K562 (cell line): Measurements from ENCODE around the gene MBP. TPM values are rescaled to one million over a fixed set of nuclear protein-coding genes. Genes with fewer than 3 reads are reported as not detected.

Experiments
- ATAC-seq: fragments of 200-7000 bp; cut with Tn5 transposase; 3 replicates; pipeline ENCODE4 v1.9.1; 2020; ENCODE audit warnings: moderate library complexity
- BruUV-seq: library from RNA; stranded (reverse); fragments of 400-500 nt; replicated peaks from 2 replicates; lab custom pipeline; 2021; lab: Mats Ljungman, UMichigan
- CTCF ChIA-PET: fragments of 300-600 bp; formaldehyde crosslinking; extraction: SDS; loops from one replicate; lab custom pipeline; 2021; ENCODE audit warnings: low intra/inter-chr PET ratio; lab: Yijun Ruan, JAX
- POLR2A ChIA-PET: fragments of 300-600, 350-650 bp; sonication (Branson Sonifier 250); formaldehyde crosslinking; extraction: SDS; loops from one replicate; lab custom pipeline; 2021; ENCODE audit warnings: antibody characterized with exemption, inconsistent platforms; lab: Yijun Ruan, JAX
- DNase-seq, 4 experiments: peaks; one replicate each; pipeline versions ENCODE4 v3.0.0 to v3.0.0-alpha.2; 2011 to 2018; ENCODE audit warnings: low spot score in 3 of 4, mixed read lengths in 3 of 4; ENCODE audit errors: extremely low read depth in 1 of 4
- FAIRE-seq: peaks from 2 replicates; lab custom pipeline; 2011; peaks lifted over from hg19 to GRCh38; lab: Jason Lieb, UNC
- H2AFZ ChIP-seq: 2 replicates; pipeline ENCODE4 v1.6.0; 2011; ENCODE audit warnings: low read depth, low read length, control low read depth, inconsistent platforms
- H3K27ac ChIP-seq: fragments of 200-600 bp; 3 replicates; pipeline ENCODE4 v1.8.0; 2011; ENCODE audit warnings: low read depth, mild to moderate bottlenecking, control low read depth, inconsistent platforms, low read length, moderate library complexity, mixed read lengths; ENCODE audit errors: extremely low read depth
- H3K27me3 ChIP-seq, 2 experiments: fragments of 300-600 bp in 1 of 2; 2 replicates in 1 of 2; 3 replicates in 1 of 2; pipeline versions ENCODE4 v1.6.0 to v1.8.0; 2011; ENCODE audit warnings: inconsistent platforms in 2 of 2, low read length in 2 of 2, mild to moderate bottlenecking in 1 of 2, mixed read lengths in 1 of 2, moderate library complexity in 1 of 2; ENCODE audit not compliant: control insufficient read depth in 2 of 2, insufficient read depth in 2 of 2
- H3K36me3 ChIP-seq: fragments of 300-600 bp; 3 replicates; pipeline ENCODE4 v1.8.0; 2011; ENCODE audit warnings: mild to moderate bottlenecking, low read length, inconsistent platforms; ENCODE audit not compliant: control insufficient read depth, insufficient read depth
- H3K4me1 ChIP-seq, 2 experiments: fragments of 200-600 bp in 1 of 2; replicated peaks in 1 of 2; 2 replicates in 1 of 2; 3 replicates in 1 of 2; pipeline versions ENCODE4 v1.5.1 to v1.8.0; 2011; ENCODE audit warnings: inconsistent platforms in 2 of 2, low read length in 2 of 2, mild to moderate bottlenecking in 1 of 2, mixed read lengths in 1 of 2, moderate library complexity in 1 of 2; ENCODE audit not compliant: control insufficient read depth in 2 of 2, insufficient read depth in 2 of 2
- H3K4me2 ChIP-seq: 2 replicates; pipeline ENCODE4 v1.6.1; 2011; ENCODE audit warnings: low read length, control low read depth, inconsistent platforms, mixed read lengths; ENCODE audit not compliant: insufficient read depth
- H3K4me3 ChIP-seq: fragments of 200-600 bp; sonication (generic), shearing (Covaris generic); 2 replicates; pipeline ENCODE4 v1.5.1; 2016; ENCODE audit warnings: control low read depth, inconsistent platforms
- H3K79me2 ChIP-seq: fragments of 200-600 bp; 3 replicates; pipeline ENCODE4 v1.8.0; 2011; ENCODE audit warnings: low read length, inconsistent platforms; ENCODE audit not compliant: control insufficient read depth, insufficient read depth
- H3K9ac ChIP-seq, 2 experiments: 2 replicates each; pipeline versions ENCODE4 v1.6.0 to v1.6.1; 2011; ENCODE audit warnings: low read depth in 2 of 2, low read length in 2 of 2, control low read depth in 1 of 2, inconsistent platforms in 1 of 2, mild to moderate bottlenecking in 1 of 2, mixed read lengths in 1 of 2; ENCODE audit not compliant: insufficient read depth in 1 of 2
- H3K9me1 ChIP-seq: one replicate; pipeline ENCODE4 v1.6.0; 2011; ENCODE audit warnings: inconsistent platforms, mild to moderate bottlenecking, low read length, moderate library complexity; ENCODE audit not compliant: control insufficient read depth, insufficient read depth
- H3K9me3 ChIP-seq: replicated peaks from 2 replicates; pipeline ENCODE4 v1.5.1; 2011; ENCODE audit warnings: low read depth, low read length, inconsistent platforms; ENCODE audit not compliant: control insufficient read depth, insufficient read depth
- H4K20me1 ChIP-seq: replicated peaks from 2 replicates; pipeline ENCODE4 v1.6.1; 2011; ENCODE audit warnings: low read length, inconsistent platforms, mixed read lengths; ENCODE audit not compliant: control insufficient read depth, insufficient read depth
- C11orf30 ChIP-seq: fragments of 450-650 bp; IDR thresholded peaks from 2 replicates; pipeline ENCODE4 v1.6.1; 2016; ENCODE audit warnings: low read depth, mild to moderate bottlenecking
- ESRRB ChIP-seq: fragments of 250-450 bp; sonication (Bioruptor Pico); IDR thresholded peaks from 2 replicates; pipeline ENCODE4 v1.5.0; 2020; ENCODE audit warnings: mild to moderate bottlenecking, moderate library complexity, borderline replicate concordance
- ETS2 ChIP-seq: IDR thresholded peaks from 2 replicates; pipeline ENCODE4 v1.6.1; 2016; ENCODE audit warnings: borderline replicate concordance, missing genetic modification characterization, mild to moderate bottlenecking, moderate library complexity, missing compliant biosample characterization; ENCODE audit not compliant: poor library complexity, severe bottlenecking
- PHTF2 ChIP-seq: fragments of 250-450 bp; sonication (Bioruptor Pico); IDR thresholded peaks from 2 replicates; pipeline ENCODE4 v1.5.0; 2021; ENCODE audit warnings: mild to moderate bottlenecking
- SMARCB1 ChIP-seq: IDR thresholded peaks from 2 replicates; pipeline ENCODE4 v1.6.1; 2011; ENCODE audit warnings: improper control_type of control experiment, low read depth; ENCODE audit not compliant: insufficient read length
- SMC3 ChIP-seq: conservative IDR thresholded peaks from 2 replicates; pipeline ENCODE4 v1.6.1; 2011; ENCODE audit warnings: low read depth, low read length, improper control_type of control experiment; ENCODE audit not compliant: insufficient read depth
- TRIM24 ChIP-seq, 2 experiments: fragments of 450-650 bp; IDR thresholded peaks; 2 replicates each; pipeline ENCODE4 v1.6.1; 2016
- ZEB2 ChIP-seq: fragments of 450-650 bp; IDR thresholded peaks from 2 replicates; pipeline ENCODE4 v1.6.1; 2016
- ZNF408 ChIP-seq: fragments of 250-450 bp; sonication (Bioruptor Pico); IDR thresholded peaks from 2 replicates; pipeline ENCODE4 v1.4.0; 2020; ENCODE audit warnings: low read depth, mild to moderate bottlenecking, moderate library complexity
- ZSCAN29 ChIP-seq: fragments of 450-650 bp; IDR thresholded peaks from 2 replicates; pipeline ENCODE4 v1.6.1; 2017
- WGBS: fragments of 100-300 bp; shearing (Covaris generic); methylation state at CpG from one replicate; pipeline ENCODE4 v1.1.6; 2016; ENCODE audit warnings: low coverage, mixed read lengths; ENCODE audit not compliant: insufficient coverage; ENCODE audit errors: missing lambda C conversion rate; 5-methylcytosine and 5-hydroxymethylcytosine counted together
- in situ Hi-C: fragments of 300-500 bp; cut with MboI; formaldehyde crosslinking; loops from 4 replicates; pipeline ENCODE4 v1.15.0; 2018; ENCODE audit warnings: inconsistent platforms, mixed read lengths
- intact Hi-C: fragments of 100-400 bp; cut with micrococcal nuclease; formaldehyde crosslinking; loops from 2 replicates; pipeline ENCODE4 v1.14.2; 2022
- polyA plus RNA-seq, 8 experiments: library from polyadenylated mRNA; depleted of rRNA in 4 of 8; stranded (reverse) in 5 of 8; unstranded in 3 of 8; fragments of >200 nt; fragmentation: Nextera tagmentation in 2 of 8; fragmentation: Illumina TruSeq in 1 of 8; extraction: Ambion mirVana in 2 of 8; extraction: Trizol in 1 of 8; gene quantifications; 2 replicates each; pipeline versions ENCODE4 v1.2.1 to v1.2.3, GENCODE V29; 2011 to 2014; ENCODE audit warnings: inconsistent platforms in 1 of 8, missing spikeins in 1 of 8
- total RNA-seq, 7 experiments: library from RNA; depleted of rRNA in 6 of 7; stranded (reverse); fragments of >200 nt in 6 of 7; fragmentation: Illumina TruSeq in 2 of 7; extraction: Trizol in 2 of 7; gene quantifications; 2 replicates each; pipeline versions ENCODE4 v1.2.1 to v1.2.3, GENCODE V29; 2011 to 2021; ENCODE audit warnings: low replicate concordance in 1 of 7
- TF ChIP-seq, protein P1 (sequence below): sonication (generic); formaldehyde crosslinking; IDR thresholded peaks from 2 replicates; pipeline ENCODE4 v1.8.1; 2023; ENCODE audit warnings: mild to moderate bottlenecking, missing genetic modification reagents

Gene MBP
- total and polyA plus RNA-seq, 9 of the 15 experiments (the other 6 are each of a cell fraction or from before 2014, with no cell fraction given), result 0.09 TPM; not detected in 8

DNA sequence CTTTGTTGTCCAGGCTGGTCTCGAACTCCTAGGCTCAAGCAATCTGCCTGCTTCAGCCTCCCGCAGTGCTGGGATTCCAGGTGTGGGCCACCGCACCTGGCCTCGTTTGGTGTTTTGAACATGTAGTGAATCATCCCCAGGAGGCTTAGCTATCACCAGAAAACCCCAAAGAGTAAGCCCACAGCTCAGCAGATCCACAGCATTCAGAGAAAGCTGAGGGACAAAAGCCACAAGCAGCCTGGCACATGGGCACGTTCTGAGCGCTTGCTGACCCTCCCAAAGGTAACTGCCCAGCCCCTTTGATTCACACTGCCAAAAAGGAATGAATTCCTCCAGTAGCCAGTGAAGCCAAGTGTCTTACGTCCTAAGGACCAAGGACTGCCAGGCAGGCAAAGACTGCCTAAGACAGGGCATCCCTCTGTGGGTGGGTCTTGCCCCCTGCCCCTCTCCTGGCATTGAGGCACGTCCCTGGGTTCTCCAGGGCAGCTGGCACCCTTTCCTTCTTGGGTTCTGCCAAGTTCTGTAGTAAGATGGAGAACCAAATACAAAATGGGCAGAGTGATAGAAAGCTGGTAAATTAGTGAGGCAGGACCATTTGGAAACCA, 31.7 kb downstream of the MBP start:
- H3K9ac ChIP-seq, result no peak overlapping the region
- no peak overlapping the region for H3K27ac ChIP-seq
- TF ChIP-seq PHTF2 (CRISPR knock-in tag), result no peak
- TF ChIP-seq SMC3, result no peak
- TF ChIP-seq C11orf30, result no peak
- no peak for TF ChIP-seq ETS2 (tag)
- no peak for TF ChIP-seq SMARCB1
- no peak for TF ChIP-seq ZNF408 (CRISPR knock-in tag)
- TF ChIP-seq ZEB2, result no peak
- TF ChIP-seq TRIM24 (IDR thresholded peaks at IDR 0.05), result no peak
- no peak for TF ChIP-seq ZSCAN29
- TF ChIP-seq, protein P1, sequence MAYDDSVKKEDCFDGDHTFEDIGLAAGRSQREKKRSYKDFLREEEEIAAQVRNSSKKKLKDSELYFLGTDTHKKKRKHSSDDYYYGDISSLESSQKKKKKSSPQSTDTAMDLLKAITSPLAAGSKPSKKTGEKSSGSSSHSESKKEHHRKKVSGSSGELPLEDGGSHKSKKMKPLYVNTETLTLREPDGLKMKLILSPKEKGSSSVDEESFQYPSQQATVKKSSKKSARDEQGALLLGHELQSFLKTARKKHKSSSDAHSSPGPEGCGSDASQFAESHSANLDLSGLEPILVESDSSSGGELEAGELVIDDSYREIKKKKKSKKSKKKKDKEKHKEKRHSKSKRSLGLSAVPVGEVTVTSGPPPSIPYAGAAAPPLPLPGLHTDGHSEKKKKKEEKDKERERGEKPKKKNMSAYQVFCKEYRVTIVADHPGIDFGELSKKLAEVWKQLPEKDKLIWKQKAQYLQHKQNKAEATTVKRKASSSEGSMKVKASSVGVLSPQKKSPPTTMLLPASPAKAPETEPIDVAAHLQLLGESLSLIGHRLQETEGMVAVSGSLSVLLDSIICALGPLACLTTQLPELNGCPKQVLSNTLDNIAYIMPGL (CRISPR knock-in tag), result no peak
- no peak for TF ChIP-seq ESRRB
- ChIA-PET CTCF (no interaction called here), POLR2A (interaction anchor here (0.6 kb wide), 1 partner anchor 57 kb away, joined by 3 read pairs; no protein-coding TSS in a partner anchor)
- H3K4me1 ChIP-seq, result no peaks in the 10 kb centered on the region
- whole genome bisulfite sequencing, result 7% methylated on average over 7 of the region's 8 CpGs
- no peak overlapping the region for H3K4me2 ChIP-seq
- no peak for FAIRE-seq
- H3K4me3 ChIP-seq, result no peak overlapping the region
- no peaks in the 10 kb centered on the region for H3K9me3 ChIP-seq
- no peak for ATAC-seq
- DNase-seq, result no peak
- H3K36me3 ChIP-seq, result no peaks in the 10 kb centered on the region
- in situ Hi-C loops, result no loop called here
- intact Hi-C loops, result no loop called here
- peaks cover 0 to 20% of the 10 kb centered on the region in 2 experiments; a peak in 3 of 5 replicates for H3K27me3 ChIP-seq
- H3K9me1 ChIP-seq, result no peaks in the 10 kb centered on the region
- BruUV-seq, result no TSS peak
- no peaks in the 10 kb centered on the region for H4K20me1 ChIP-seq
- no peaks in the 10 kb centered on the region for H3K79me2 ChIP-seq
- no peak overlapping the region for H2AFZ ChIP-seq
